Choroid plexus epithelial cell (primary cell): ENCODE results near the gene RTTN.

Experiments used
- DNase-seq: peaks from one replicate; pipeline ENCODE4 v3.0.0-alpha.2; 2010; ENCODE audit warnings: low read depth
- H3K4me3 ChIP-seq: 2 replicates; pipeline ENCODE4 v1.5.1; 2011; ENCODE audit warnings: low read depth, mild to moderate bottlenecking, control low read depth, low read length, moderate library complexity
- CTCF ChIP-seq: conservative IDR thresholded peaks from 2 replicates; pipeline ENCODE4 v1.5.1; 2011; ENCODE audit warnings: low read depth, mild to moderate bottlenecking, control low read depth, inconsistent platforms, low read length, moderate library complexity

The RTTN gene

GRCh38 chr18:69963196-69963595 lies 242.3 kb downstream of the RTTN start:
- no peak overlapping the region for H3K4me3 ChIP-seq
- DNase-seq, result no peak
- no peak for TF ChIP-seq CTCF

GRCh38 chr18:69961718-69962117 lies 243.8 kb downstream of the RTTN start:
- H3K4me3 ChIP-seq, result no peak overlapping the region
- no peak for DNase-seq
- TF ChIP-seq CTCF, result no peak

GRCh38 chr18:69958422-69958821 lies 247.1 kb downstream of the RTTN start:
- H3K4me3 ChIP-seq, result no peak overlapping the region
- no peak for DNase-seq
- TF ChIP-seq CTCF, result no peak

- H3K4me3 ChIP-seq, result no peak overlapping the region
- no peak for TF ChIP-seq CTCF
- no peak for DNase-seq
Observed at GRCh38 chr18:69957747-69958146, 247.7 kb downstream of the RTTN start.

GRCh38 chr18:69956665-69957620 lies 248.5 kb downstream of the RTTN start:
- TF ChIP-seq CTCF, result no peak
- no peak for DNase-seq
- no peak overlapping the region for H3K4me3 ChIP-seq

GRCh38 chr18:69956057-69956456 lies 249.4 kb downstream of the RTTN start:
- TF ChIP-seq CTCF, result no peak
- H3K4me3 ChIP-seq, result no peak overlapping the region
- DNase-seq, result no peak
